Smooth muscle cell (in vitro differentiated cells): ENCODE data around the gene C1QL4. TPM values are rescaled to one million over a fixed set of nuclear protein-coding genes. Genes with fewer than 3 reads are reported as not detected.

Experiments
- DNase-seq: peaks from one replicate; lab custom pipeline; 2025; ENCODE audit not compliant: unreplicated experiment; lab: John Stamatoyannopoulos, UW
- H2AFZ ChIP-seq: fragments of 200-600 bp; sonication (generic); 2 replicates; pipeline ENCODE4 v1.6.0; 2016; ENCODE audit warnings: antibody characterized with exemption, low read depth, mild to moderate bottlenecking
- H3F3A ChIP-seq: fragments of 200-600 bp; sonication (generic); 2 replicates; pipeline ENCODE4 v1.6.0; 2017; ENCODE audit warnings: antibody characterized with exemption, low read depth
- H3K27ac ChIP-seq: fragments of 200-600 bp; sonication (generic); 2 replicates; pipeline ENCODE4 v1.5.1; 2016; ENCODE audit warnings: low read depth, mild to moderate bottlenecking
- H3K27me3 ChIP-seq: fragments of 200-600 bp; sonication (generic); 2 replicates; pipeline ENCODE4 v1.6.1; 2016; ENCODE audit warnings: low read depth, mild to moderate bottlenecking
- H3K36me3 ChIP-seq: fragments of 200-600 bp; sonication (generic); 2 replicates; pipeline ENCODE4 v1.5.1; 2016; ENCODE audit warnings: low read depth
- H3K4me1 ChIP-seq: fragments of 200-600 bp; sonication (generic); 2 replicates; pipeline ENCODE4 v1.5.1; 2016; ENCODE audit warnings: low read depth
- H3K4me2 ChIP-seq: fragments of 200-600 bp; sonication (generic); 2 replicates; pipeline ENCODE4 v1.6.0; 2016; ENCODE audit warnings: mild to moderate bottlenecking
- H3K4me3 ChIP-seq: fragments of 200-600 bp; sonication (generic); 2 replicates; pipeline ENCODE4 v1.5.1; 2016; ENCODE audit warnings: mild to moderate bottlenecking
- H3K79me2 ChIP-seq: fragments of 200-600 bp; sonication (generic); 2 replicates; pipeline ENCODE4 v1.6.0; 2016; ENCODE audit warnings: low read depth, mild to moderate bottlenecking
- H3K9ac ChIP-seq: fragments of 200-600 bp; sonication (generic); 2 replicates; pipeline ENCODE4 v1.6.0; 2016; ENCODE audit warnings: low read depth
- H3K9me3 ChIP-seq: fragments of 200-600 bp; sonication (generic); replicated peaks from 2 replicates; pipeline ENCODE4 v1.5.1; 2016; ENCODE audit warnings: low read depth
- H4K20me1 ChIP-seq: fragments of 200-600 bp; sonication (generic); 2 replicates; pipeline ENCODE4 v1.6.0; 2016; ENCODE audit warnings: low read depth
- CTCF ChIP-seq: fragments of 200-600 bp; sonication (generic); IDR thresholded peaks from 2 replicates; pipeline ENCODE4 v1.5.1; 2017; ENCODE audit warnings: borderline replicate concordance, mild to moderate bottlenecking, antibody characterized with exemption; ENCODE audit not compliant: insufficient read depth, poor library complexity, severe bottlenecking
- WGBS: methylation state at CpG from one replicate; pipeline ENCODE4 v1.1.7; 2016; ENCODE audit warnings: low lambda C conversion rate; 5-methylcytosine and 5-hydroxymethylcytosine counted together
- polyA plus RNA-seq: library from polyadenylated mRNA; unstranded; fragments of >200 nt; fragmentation: Nextera tagmentation; extraction: Ambion mirVana; gene quantifications from 2 replicates; pipeline ENCODE4 v1.2.1, GENCODE V29; 2016
- total RNA-seq: library from RNA; depleted of rRNA; stranded (reverse); fragments of >200 nt; gene quantifications from 2 replicates; pipeline ENCODE4 v1.2.3, GENCODE V29; 2014

C1QL4 gene
- total and polyA plus RNA-seq, 2 experiments from 2014 or later: 0.09 TPM; not detected in 1

- no peak for TF ChIP-seq CTCF
- 9% methylated on average over 62 of the region's 77 CpGs for WGBS
- Histone ChIP-seq H3K27me3 (peaks cover 61% of the 10 kb centered on the region), H3K4me3 (peak overlapping the region; percentile 38), H3K79me2 (no peaks in the 10 kb centered on the region), H3K36me3 (no peaks in the 10 kb centered on the region), H3K9ac (no peak overlapping the region), H3K4me2 (peak overlapping the region; percentile 79), H3K4me1 (no peaks in the 10 kb centered on the region), H3F3A (no peaks in the 10 kb centered on the region), H2AFZ (peak overlapping the region; percentile 54), H4K20me1 (no peaks in the 10 kb centered on the region), H3K27ac (no peak overlapping the region), H3K9me3 (no peaks in the 10 kb centered on the region)
- no peak for DNase-seq
Measured at GRCh38 chr12:49296836-49297694, 39.9 kb downstream of the C1QL4 start.

- WGBS: 41% methylated on average over 53 of the region's 54 CpGs
- no peaks in the 10 kb centered on the region for H4K20me1 ChIP-seq
- peak overlapping the region; percentile 79 for H3K4me2 ChIP-seq
- no peaks in the 10 kb centered on the region for H3F3A ChIP-seq
- no peak overlapping the region for H3K27ac ChIP-seq
- H3K9ac ChIP-seq: no peak overlapping the region
- H3K4me3 ChIP-seq: no peak overlapping the region
- TF ChIP-seq CTCF: peak; percentile 67
- no peaks in the 10 kb centered on the region for H3K36me3 ChIP-seq
- DNase-seq: no peak
- no peaks in the 10 kb centered on the region for H3K4me1 ChIP-seq
- peaks cover 61% of the 10 kb centered on the region for H3K27me3 ChIP-seq
- H3K79me2 ChIP-seq: no peaks in the 10 kb centered on the region
- no peaks in the 10 kb centered on the region for H3K9me3 ChIP-seq
- H2AFZ ChIP-seq: no peak overlapping the region
Measured at GRCh38 chr12:49296034-49296835, 40.8 kb downstream of the C1QL4 start.

GRCh38 chr12:49295082-49295936 is 41.7 kb downstream of the C1QL4 start, which contains the start of gene PRPH:
Gene PRPH (plus strand): TSS chr12:49295147. CDS start chr12:49295201, 54 bp downstream.
- H2AFZ ChIP-seq: no peak within 1 kb of the TSS
- H3K27me3 ChIP-seq: peaks cover 61% of the 10 kb centered on the region
- no peak for DNase-seq

More at GRCh38 chr12:49295082-49295936, 41.7 kb downstream of the C1QL4 start, which contains the start of gene PRPH:
- H3K79me2 ChIP-seq: no peaks in the 10 kb centered on the region
- no peaks in the 10 kb centered on the region for H3K4me1 ChIP-seq
- no peaks in the 10 kb centered on the region for H3K36me3 ChIP-seq
- WGBS: 12% methylated on average over 64 of the region's 82 CpGs
- H3K9ac ChIP-seq: no peak within 1 kb of the TSS
- H4K20me1 ChIP-seq: no peaks in the 10 kb centered on the region
- peak within 1 kb of the TSS; percentile 50 for H3K4me2 ChIP-seq
- peak within 1 kb of the TSS; percentile 9 for H3K4me3 ChIP-seq
- no peak for TF ChIP-seq CTCF
- no peak within 1 kb of the TSS for H3K27ac ChIP-seq
- H3K9me3 ChIP-seq: no peaks in the 10 kb centered on the region
- H3F3A ChIP-seq: no peaks in the 10 kb centered on the region
